Ovary (tissue), 9 donors: ENCODE results near the gene ANKRD42. TPM values are rescaled to one million over a fixed set of nuclear protein-coding genes. Genes with fewer than 3 reads are reported as not detected.

ENCODE experiments used
- DNase-seq, 5 donors: peaks; one replicate each; pipeline ENCODE4 v3.0.0-alpha.2; 2019 to 2020
- H3K27ac ChIP-seq, 2 donors: fragments of 200-600 bp; one replicate each; pipeline versions ENCODE4 v1.5.1 to v1.8.0; 2019 to 2022
- H3K27me3 ChIP-seq: fragments of 200-600 bp; one replicate; pipeline ENCODE4 v1.8.0; 2022
- H3K36me3 ChIP-seq: fragments of 200-600 bp; sonication (generic); one replicate; pipeline ENCODE4 v1.5.1; 2019
- H3K4me1 ChIP-seq: one replicate; pipeline ENCODE4 v1.8.1; 2013; ENCODE audit warnings: mild to moderate bottlenecking, moderate library complexity; ENCODE audit not compliant: insufficient read depth
- H3K4me3 ChIP-seq: fragments of 200-600 bp; sonication (generic); one replicate; pipeline ENCODE4 v1.5.1; 2017
- H3K9me3 ChIP-seq, 2 donors: fragments of 200-600 bp in 1 of 2; sonication (generic) in 1 of 2; one replicate each; pipeline versions ENCODE4 v1.5.1 to v1.8.1; 2013 to 2019; ENCODE audit warnings: mild to moderate bottlenecking in 1 of 2, moderate library complexity in 1 of 2
- CTCF ChIP-seq, 3 donors: fragments of 450-650 bp in 2 of 3; fragments of 200-600 bp in 1 of 3; IDR thresholded peaks; one replicate each; pipeline versions ENCODE4 v1.5.1 to v1.8.0; 2016 to 2022; ENCODE audit warnings: antibody characterized with exemption in 3 of 3, mild to moderate bottlenecking in 1 of 3
- EP300 ChIP-seq: sonication (generic); formaldehyde crosslinking; IDR thresholded peaks from one replicate; pipeline ENCODE4 v1.6.1; 2017; ENCODE audit warnings: antibody characterized with exemption
- POLR2A ChIP-seq: fragments of 450-650 bp; IDR thresholded peaks from one replicate; pipeline ENCODE4 v1.6.1; 2017; ENCODE audit warnings: antibody characterized with exemption, mild to moderate bottlenecking, moderate library complexity
- WGBS, 3 donors: extraction: QIAGEN DNeasy Blood & Tissue Kit in 1 of 3; methylation state at CpG; one replicate each; pipeline versions ENCODE4 v1.1.5 to v1.1.7; 2013 to 2017; 5-methylcytosine and 5-hydroxymethylcytosine counted together
- intact Hi-C, 4 donors: fragments of 100-400 bp; cut with DNase I; formaldehyde crosslinking; loops; one replicate each; pipeline versions ENCODE4 v1.11.0 to v1.15.1; 2022 to 2023
- polyA plus RNA-seq, 2 donors: library from polyadenylated mRNA; stranded (reverse); fragments of 200-250 nt in 1 of 2; fragments of 350-450 nt in 1 of 2; fragmentation: Illumina TruSeq in 1 of 2; extraction: RNeasy Lipid Tissue Mini Kit (QIAGEN cat#74804) in 1 of 2; gene quantifications; one replicate each; pipeline ENCODE4 v1.2.3, GENCODE V29; 2013 to 2014
- total RNA-seq, 7 donors: library from RNA; depleted of rRNA in 2 of 7; stranded (reverse); fragments of >200 nt in 2 of 7; fragmentation: NEBNext Ultra II Directional in 3 of 7; extraction: Animal tissue kit (Norgen Biotek cat#: 25700) in 3 of 7; gene quantifications; one replicate each; pipeline versions ENCODE4 v1.1.0 to v1.2.4, GENCODE V29; 2016 to 2023
- donor health status: DM: no; HTN: no; CAD: no; lungs with moderate emphysema.
- donor health status: DM: no; HTN: no; CAD: no.
- donor health status: Bipolar disorder and iron deficiency.
- donor health status: DM: yes; HTN: yes; CAD: no.
- donor health status: DM: no; HTN: no; CAD: no.
- donor health status: DM: yes; HTN: yes; CAD: no.

ANKRD42 gene
- total and polyA plus RNA-seq, 9 donors: 5.6 to 21.7 (median 14.0) TPM

- no peaks in the 10 kb centered on the region for H3K27me3 ChIP-seq
- TF ChIP-seq EP300: no peak
- peak in 2 of 3 donors; percentile 37 to 50 for TF ChIP-seq CTCF (IDR thresholded peaks at IDR 0.05)
- H3K4me3 ChIP-seq: no peak overlapping the region
- H3K27ac ChIP-seq: no peak overlapping the region
- WGBS, 3 donors: 7 to 9% (median 7%) methylated on average over 4 of the region's 4 CpGs
- no peaks in the 10 kb centered on the region for H3K9me3 ChIP-seq
- intact Hi-C loops: loop anchor here in 3 of 4 donors (5.0 to 10.0 kb wide), 3 partner anchors 55 to 345 kb away; partner anchors contain the start of genes ANKRD42 (in 1 of the 3), DDIAS (in 1 of the 3) and PRCP (in 1 of the 3)
- no peaks in the 10 kb centered on the region for H3K36me3 ChIP-seq
- DNase-seq: no peak
- H3K4me1 ChIP-seq: no peaks in the 10 kb centered on the region
These were observed 56.6 kb downstream of the ANKRD42 start for GRCh38 chr11:83249972-83250593.

GRCh38 chr11:83252266-83252665 is 58.8 kb downstream of the ANKRD42 start:
- no peak overlapping the region for H3K4me3 ChIP-seq
- no peaks in the 10 kb centered on the region for H3K36me3 ChIP-seq
- 94 to 100% (median 97%) methylated on average over 2 of the region's 2 CpGs for WGBS, 3 donors
- DNase-seq: no peak
- H3K4me1 ChIP-seq: no peaks in the 10 kb centered on the region
- no peaks in the 10 kb centered on the region for H3K27me3 ChIP-seq
- no peak for TF ChIP-seq POLR2A
- TF ChIP-seq EP300: no peak
- TF ChIP-seq CTCF (IDR thresholded peaks at IDR 0.05): no peak
- intact Hi-C loops: loop anchor here in 1 of 4 donors (10.0 kb wide), 1 partner anchor 347 kb away; the partner anchor contains the start of genes DDIAS and PRCP
- no peak overlapping the region for H3K27ac ChIP-seq
- H3K9me3 ChIP-seq: no peaks in the 10 kb centered on the region

DNA sequence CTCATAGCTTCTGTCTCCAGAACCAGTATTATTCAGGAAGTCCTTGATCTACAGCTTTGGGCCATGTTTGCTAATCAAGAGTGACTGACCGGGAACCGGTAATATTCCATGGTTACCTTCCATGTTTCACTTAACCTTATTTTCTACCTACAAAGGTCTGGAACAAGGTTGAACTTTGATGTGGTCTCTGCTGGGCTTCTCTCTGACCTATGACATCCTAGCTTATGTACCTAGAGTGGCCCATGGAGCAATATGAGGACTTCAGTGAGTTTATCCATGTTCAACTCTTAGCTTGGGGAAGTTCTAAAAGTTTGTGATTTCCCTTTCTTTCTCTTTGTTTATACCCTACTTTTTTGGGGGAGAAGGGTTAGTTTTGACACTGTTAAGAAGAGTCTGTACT is 59.4 kb downstream of the ANKRD42 start:
- Histone ChIP-seq H3K27ac (no peak overlapping the region), H3K4me1 (no peaks in the 10 kb centered on the region), H3K27me3 (no peaks in the 10 kb centered on the region), H3K9me3 (no peaks in the 10 kb centered on the region), H3K4me3 (no peak overlapping the region), H3K36me3 (no peaks in the 10 kb centered on the region)
- DNase-seq: no peak
- WGBS, 3 donors: 95 to 99% (median 98%) methylated on average over 2 of the region's 2 CpGs
- TF ChIP-seq CTCF (IDR thresholded peaks at IDR 0.05) (no peak), EP300 (no peak), POLR2A (no peak)
- intact Hi-C loops: loop anchor here in 1 of 4 donors (10.0 kb wide), 1 partner anchor 348 kb away; the partner anchor contains the start of genes DDIAS and PRCP

DNA sequence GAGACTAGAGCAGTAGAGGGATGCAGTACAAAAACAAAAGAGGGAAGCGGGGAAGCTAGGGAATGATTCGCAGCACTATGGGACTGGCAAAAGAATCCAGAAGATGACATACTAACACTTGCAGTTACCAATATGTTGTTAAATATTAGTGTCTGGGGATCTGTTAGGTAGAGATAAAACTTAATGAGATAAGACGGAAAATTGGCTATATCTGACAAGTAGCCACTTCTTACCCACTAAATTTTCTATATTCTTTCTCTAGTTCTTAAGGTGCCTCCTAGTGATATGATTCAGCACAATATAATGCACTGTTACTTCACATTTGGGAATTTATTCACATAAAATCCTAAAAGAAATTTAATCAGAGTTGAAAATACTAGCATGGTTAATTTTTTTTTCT is 61.9 kb downstream of the ANKRD42 start:
- H3K4me3 ChIP-seq: no peak overlapping the region
- TF ChIP-seq CTCF (IDR thresholded peaks at IDR 0.05) (no peak), EP300 (no peak), POLR2A (no peak)
- intact Hi-C loops: loop anchor here in 2 of 4 donors (5.0 to 10.0 kb wide), 2 partner anchors 351 to 353 kb away; partner anchors contain the start of genes DDIAS (in 2 of the 2) and PRCP (in 2 of the 2)
- WGBS, 3 donors: 91 to 95% (median 93%) methylated on average over 3 of the region's 3 CpGs
- H3K4me1 ChIP-seq: no peaks in the 10 kb centered on the region
- H3K9me3 ChIP-seq: no peaks in the 10 kb centered on the region
- H3K27me3 ChIP-seq: no peaks in the 10 kb centered on the region
- DNase-seq: no peak
- H3K27ac ChIP-seq: no peak overlapping the region
- no peaks in the 10 kb centered on the region for H3K36me3 ChIP-seq
